ENCODE measurements around the gene MSRB3.
A peak's percentile ranks its signal among the peaks of the same experiment; 100 is the strongest.

MSRB3 gene

GRCh38 chr12:65330331-65330730 is 51.8 kb downstream of the MSRB3 start:
- H3K4me3 ChIP-seq (replicated peaks; ENCODE audit: low read depth, low read length), result no peak overlapping the region
- TF ChIP-seq CTCF (IDR thresholded peaks at IDR 0.05; ENCODE audit: low read depth, low read length, missing control alignments), result no peak
- no peak for DNase-seq (ENCODE audit: extremely low read depth, low read depth)

GRCh38 chr12:65331456-65331855 is 53.0 kb downstream of the MSRB3 start:
- TF ChIP-seq CTCF (IDR thresholded peaks at IDR 0.05; ENCODE audit: low read depth, low read length, missing control alignments), result no peak
- no peak overlapping the region for H3K4me3 ChIP-seq (replicated peaks; ENCODE audit: low read depth, low read length)
- DNase-seq (ENCODE audit: extremely low read depth, low read depth), result no peak

GRCh38 chr12:65333649-65334048 is 55.2 kb downstream of the MSRB3 start:
- no peak for TF ChIP-seq CTCF (IDR thresholded peaks at IDR 0.05; ENCODE audit: low read depth, low read length, missing control alignments)
- no peak for DNase-seq (ENCODE audit: extremely low read depth, low read depth)
- H3K4me3 ChIP-seq (replicated peaks; ENCODE audit: low read depth, low read length), result no peak overlapping the region

GRCh38 chr12:65334521-65334920 is 56.0 kb downstream of the MSRB3 start:
- TF ChIP-seq CTCF (IDR thresholded peaks at IDR 0.05; ENCODE audit: low read depth, low read length, missing control alignments), result no peak
- no peak for DNase-seq (ENCODE audit: extremely low read depth, low read depth)
- H3K4me3 ChIP-seq (replicated peaks; ENCODE audit: low read depth, low read length), result no peak overlapping the region

GRCh38 chr12:65335021-65335714 is 56.7 kb downstream of the MSRB3 start:
- no peak overlapping the region for H3K4me3 ChIP-seq (replicated peaks; ENCODE audit: low read depth, low read length)
- TF ChIP-seq CTCF (IDR thresholded peaks at IDR 0.05; ENCODE audit: low read depth, low read length, missing control alignments), result no peak
- DNase-seq (ENCODE audit: extremely low read depth, low read depth), result peak; percentile 70

DNA sequence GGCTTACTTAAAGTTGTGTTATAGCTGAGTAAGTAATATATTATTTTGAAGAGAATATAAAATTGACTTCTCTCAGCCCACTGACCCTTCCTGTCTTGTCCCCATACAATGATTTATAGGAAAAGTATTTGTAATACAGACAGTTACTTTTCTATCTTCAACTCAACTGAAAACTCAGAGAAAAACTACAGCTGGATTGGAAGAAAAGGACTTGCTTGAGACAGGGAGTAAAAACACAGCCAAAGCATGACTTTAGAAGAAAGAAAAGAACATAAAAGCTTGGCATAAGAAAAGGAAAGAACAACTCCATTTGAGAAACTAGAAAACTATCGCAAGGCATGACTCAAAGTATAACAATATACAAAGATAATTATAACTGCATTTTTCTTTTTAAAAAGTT is 57.5 kb downstream of the MSRB3 start:
- no peak overlapping the region for H3K4me3 ChIP-seq (replicated peaks; ENCODE audit: low read depth, low read length)
- DNase-seq (ENCODE audit: extremely low read depth, low read depth), result no peak
- TF ChIP-seq CTCF (IDR thresholded peaks at IDR 0.05; ENCODE audit: low read depth, low read length, missing control alignments), result no peak

GRCh38 chr12:65339161-65339560 is 60.7 kb downstream of the MSRB3 start:
- no peak overlapping the region for H3K4me3 ChIP-seq (replicated peaks; ENCODE audit: low read depth, low read length)
- no peak for TF ChIP-seq CTCF (IDR thresholded peaks at IDR 0.05; ENCODE audit: low read depth, low read length, missing control alignments)

More at GRCh38 chr12:65339161-65339560, 60.7 kb downstream of the MSRB3 start:
- no peak for DNase-seq (ENCODE audit: extremely low read depth, low read depth)

Data from HFF-Myc (cell line).